ENCODE measurements around the gene CDKN2A.

DNA sequence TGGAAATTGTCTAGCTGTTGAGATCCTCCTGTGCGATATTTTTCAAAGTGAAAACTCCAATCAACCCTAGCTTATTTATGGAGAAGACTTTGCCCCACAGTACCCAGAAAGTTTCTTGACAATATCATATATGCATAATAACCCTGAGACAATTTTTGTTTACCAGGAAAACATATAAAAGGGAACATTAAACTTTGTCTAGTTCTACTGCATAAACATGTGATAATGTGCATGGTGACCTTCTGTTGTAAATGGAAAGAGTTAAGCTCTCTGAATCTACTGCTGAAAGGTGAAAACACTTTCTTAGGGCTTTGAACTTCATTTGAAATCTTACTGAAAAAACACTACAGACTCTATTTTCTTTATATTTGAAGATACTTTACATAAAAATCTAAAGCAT lies 47.2 kb upstream of the CDKN2A start:
- TF ChIP-seq, protein P1, sequence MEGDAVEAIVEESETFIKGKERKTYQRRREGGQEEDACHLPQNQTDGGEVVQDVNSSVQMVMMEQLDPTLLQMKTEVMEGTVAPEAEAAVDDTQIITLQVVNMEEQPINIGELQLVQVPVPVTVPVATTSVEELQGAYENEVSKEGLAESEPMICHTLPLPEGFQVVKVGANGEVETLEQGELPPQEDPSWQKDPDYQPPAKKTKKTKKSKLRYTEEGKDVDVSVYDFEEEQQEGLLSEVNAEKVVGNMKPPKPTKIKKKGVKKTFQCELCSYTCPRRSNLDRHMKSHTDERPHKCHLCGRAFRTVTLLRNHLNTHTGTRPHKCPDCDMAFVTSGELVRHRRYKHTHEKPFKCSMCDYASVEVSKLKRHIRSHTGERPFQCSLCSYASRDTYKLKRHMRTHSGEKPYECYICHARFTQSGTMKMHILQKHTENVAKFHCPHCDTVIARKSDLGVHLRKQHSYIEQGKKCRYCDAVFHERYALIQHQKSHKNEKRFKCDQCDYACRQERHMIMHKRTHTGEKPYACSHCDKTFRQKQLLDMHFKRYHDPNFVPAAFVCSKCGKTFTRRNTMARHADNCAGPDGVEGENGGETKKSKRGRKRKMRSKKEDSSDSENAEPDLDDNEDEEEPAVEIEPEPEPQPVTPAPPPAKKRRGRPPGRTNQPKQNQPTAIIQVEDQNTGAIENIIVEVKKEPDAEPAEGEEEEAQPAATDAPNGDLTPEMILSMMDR (IDR thresholded peaks at IDR 0.05; ENCODE audit: borderline replicate concordance, extremely low read depth, low read length, poor library complexity, severe bottlenecking) = no peak
- TF ChIP-seq EZH2 (IDR thresholded peaks at IDR 0.05; ENCODE audit: borderline replicate concordance, low read depth, low read length, severe bottlenecking) = no peak

Data from DND-41 (cell line).